Measurements from ENCODE around the gene ANKRD63. TPM values are rescaled to one million over a fixed set of nuclear protein-coding genes. Genes with fewer than 3 reads are reported as not detected.

Gene ANKRD63
- total RNA-seq, 1 experiment from 2014 or later: 0.72 TPM

DNA sequence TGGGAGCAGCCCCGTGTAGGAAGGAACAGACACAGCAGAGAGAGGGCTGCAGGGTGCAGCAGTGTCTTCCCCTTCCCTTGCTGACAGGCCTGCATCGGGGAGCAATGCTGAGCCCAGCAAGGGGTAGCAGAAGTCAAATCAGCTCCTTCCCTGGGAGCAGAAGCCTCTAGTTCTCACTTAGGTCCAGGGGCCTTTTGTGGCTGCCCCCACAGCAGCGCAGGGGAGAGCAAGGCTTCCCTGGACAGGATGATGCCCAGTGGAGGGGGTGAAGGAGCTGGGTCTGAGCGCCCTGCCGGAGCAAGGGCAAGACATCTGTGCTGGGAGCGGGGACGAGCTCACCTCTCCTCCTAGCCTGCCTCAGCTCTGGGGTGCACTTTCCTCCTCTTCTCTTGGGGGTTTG lies 24.0 kb upstream of the ANKRD63 start:
- intact Hi-C loops (cut with micrococcal nuclease; ENCODE audit: unreplicated experiment) (no loop called here), in situ Hi-C loops (cut with HindIII; ENCODE audit: low pct_unique_long_range_greater_than_20kb, low sequenced_read_pairs) (no loop called here)
- ATAC-seq (no peak), DNase-seq (ENCODE audit: low read depth, low spot score) (no peak)
- Histone ChIP-seq H3K9me3 (ENCODE audit: control insufficient read depth, insufficient read depth, low read depth, low read length) (no peaks in the 10 kb centered on the region), H3K27me3 (ENCODE audit: control insufficient read depth, insufficient read depth, low read length) (no peaks in the 10 kb centered on the region), H3K36me3 (ENCODE audit: control insufficient read depth, insufficient read depth, low read length) (no peaks in the 10 kb centered on the region), H3K27ac (ENCODE audit: low read length) (no peak overlapping the region), H3K4me3 (ENCODE audit: low read depth in 2 of 2, low read length in 2 of 2) (no peak overlapping the region), H3K4me1 (ENCODE audit: control insufficient read depth, insufficient read depth, low read length) (peaks cover 5% of the 10 kb centered on the region)
- POLR2A ChIA-PET: no interaction called here
- BruUV-seq (replicated peaks): no TSS peak
- no peak for TF ChIP-seq TCF7L2 (IDR thresholded peaks at IDR 0.05; ENCODE audit: low read depth, low read length)
- CTCF ChIA-PET: interaction anchor here (1.5 kb wide), 1 partner anchor 90 kb away, joined by 4 read pairs; no protein-coding TSS in a partner anchor

DNA sequence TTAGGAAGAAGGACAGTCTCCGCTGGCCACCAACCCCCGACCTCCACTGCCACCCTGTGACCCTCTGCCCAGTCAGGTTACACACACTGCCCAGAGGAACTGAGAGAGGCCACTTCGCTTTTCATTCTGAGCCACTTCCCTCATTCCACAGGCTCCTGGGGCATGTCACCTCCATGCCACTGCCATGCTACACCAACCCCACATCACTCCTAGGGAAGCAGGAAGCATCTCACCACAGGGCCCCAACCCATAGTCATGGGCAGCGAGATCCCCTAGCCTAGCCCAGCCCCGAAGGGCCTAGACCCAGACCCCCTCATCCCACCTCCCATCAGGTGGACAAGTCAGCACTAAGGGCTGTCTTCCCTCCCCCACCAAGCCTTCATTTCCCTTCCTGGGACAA lies 23.5 kb upstream of the ANKRD63 start:
- BruUV-seq (replicated peaks): no TSS peak
- peaks cover 5% of the 10 kb centered on the region for H3K4me1 ChIP-seq (ENCODE audit: control insufficient read depth, insufficient read depth, low read length)
- ChIA-PET CTCF (no interaction called here), POLR2A (no interaction called here)
- intact Hi-C loops (cut with micrococcal nuclease; ENCODE audit: unreplicated experiment) (no loop called here), in situ Hi-C loops (cut with HindIII; ENCODE audit: low pct_unique_long_range_greater_than_20kb, low sequenced_read_pairs) (no loop called here)
- H3K4me3 ChIP-seq (ENCODE audit: low read depth in 2 of 2, low read length in 2 of 2): no peak overlapping the region
- no peaks in the 10 kb centered on the region for H3K27me3 ChIP-seq (ENCODE audit: control insufficient read depth, insufficient read depth, low read length)
- no peaks in the 10 kb centered on the region for H3K9me3 ChIP-seq (ENCODE audit: control insufficient read depth, insufficient read depth, low read depth, low read length)
- TF ChIP-seq TCF7L2 (IDR thresholded peaks at IDR 0.05; ENCODE audit: low read depth, low read length) (no peak), POLR2AphosphoS5 (IDR thresholded peaks at IDR 0.05; ENCODE audit: low read depth, low read length) (no peak), SIN3A (IDR thresholded peaks at IDR 0.05; ENCODE audit: borderline replicate concordance, insufficient read depth, low read depth, low read length) (no peak)
- TF ChIP-seq, protein P1, sequence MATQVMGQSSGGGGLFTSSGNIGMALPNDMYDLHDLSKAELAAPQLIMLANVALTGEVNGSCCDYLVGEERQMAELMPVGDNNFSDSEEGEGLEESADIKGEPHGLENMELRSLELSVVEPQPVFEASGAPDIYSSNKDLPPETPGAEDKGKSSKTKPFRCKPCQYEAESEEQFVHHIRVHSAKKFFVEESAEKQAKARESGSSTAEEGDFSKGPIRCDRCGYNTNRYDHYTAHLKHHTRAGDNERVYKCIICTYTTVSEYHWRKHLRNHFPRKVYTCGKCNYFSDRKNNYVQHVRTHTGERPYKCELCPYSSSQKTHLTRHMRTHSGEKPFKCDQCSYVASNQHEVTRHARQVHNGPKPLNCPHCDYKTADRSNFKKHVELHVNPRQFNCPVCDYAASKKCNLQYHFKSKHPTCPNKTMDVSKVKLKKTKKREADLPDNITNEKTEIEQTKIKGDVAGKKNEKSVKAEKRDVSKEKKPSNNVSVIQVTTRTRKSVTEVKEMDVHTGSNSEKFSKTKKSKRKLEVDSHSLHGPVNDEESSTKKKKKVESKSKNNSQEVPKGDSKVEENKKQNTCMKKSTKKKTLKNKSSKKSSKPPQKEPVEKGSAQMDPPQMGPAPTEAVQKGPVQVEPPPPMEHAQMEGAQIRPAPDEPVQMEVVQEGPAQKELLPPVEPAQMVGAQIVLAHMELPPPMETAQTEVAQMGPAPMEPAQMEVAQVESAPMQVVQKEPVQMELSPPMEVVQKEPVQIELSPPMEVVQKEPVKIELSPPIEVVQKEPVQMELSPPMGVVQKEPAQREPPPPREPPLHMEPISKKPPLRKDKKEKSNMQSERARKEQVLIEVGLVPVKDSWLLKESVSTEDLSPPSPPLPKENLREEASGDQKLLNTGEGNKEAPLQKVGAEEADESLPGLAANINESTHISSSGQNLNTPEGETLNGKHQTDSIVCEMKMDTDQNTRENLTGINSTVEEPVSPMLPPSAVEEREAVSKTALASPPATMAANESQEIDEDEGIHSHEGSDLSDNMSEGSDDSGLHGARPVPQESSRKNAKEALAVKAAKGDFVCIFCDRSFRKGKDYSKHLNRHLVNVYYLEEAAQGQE (IDR thresholded peaks at IDR 0.05; ENCODE audit: insufficient read depth in 1 of 2, low read depth in 2 of 2, low read length in 1 of 2): no peak
- TF ChIP-seq, protein P2, sequence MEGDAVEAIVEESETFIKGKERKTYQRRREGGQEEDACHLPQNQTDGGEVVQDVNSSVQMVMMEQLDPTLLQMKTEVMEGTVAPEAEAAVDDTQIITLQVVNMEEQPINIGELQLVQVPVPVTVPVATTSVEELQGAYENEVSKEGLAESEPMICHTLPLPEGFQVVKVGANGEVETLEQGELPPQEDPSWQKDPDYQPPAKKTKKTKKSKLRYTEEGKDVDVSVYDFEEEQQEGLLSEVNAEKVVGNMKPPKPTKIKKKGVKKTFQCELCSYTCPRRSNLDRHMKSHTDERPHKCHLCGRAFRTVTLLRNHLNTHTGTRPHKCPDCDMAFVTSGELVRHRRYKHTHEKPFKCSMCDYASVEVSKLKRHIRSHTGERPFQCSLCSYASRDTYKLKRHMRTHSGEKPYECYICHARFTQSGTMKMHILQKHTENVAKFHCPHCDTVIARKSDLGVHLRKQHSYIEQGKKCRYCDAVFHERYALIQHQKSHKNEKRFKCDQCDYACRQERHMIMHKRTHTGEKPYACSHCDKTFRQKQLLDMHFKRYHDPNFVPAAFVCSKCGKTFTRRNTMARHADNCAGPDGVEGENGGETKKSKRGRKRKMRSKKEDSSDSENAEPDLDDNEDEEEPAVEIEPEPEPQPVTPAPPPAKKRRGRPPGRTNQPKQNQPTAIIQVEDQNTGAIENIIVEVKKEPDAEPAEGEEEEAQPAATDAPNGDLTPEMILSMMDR (IDR thresholded peaks at IDR 0.05): no peak
- no peak for ATAC-seq
- DNase-seq (ENCODE audit: low read depth, low spot score): no peak
- no peak overlapping the region for H3K27ac ChIP-seq (ENCODE audit: low read length)
- no peaks in the 10 kb centered on the region for H3K36me3 ChIP-seq (ENCODE audit: control insufficient read depth, insufficient read depth, low read length)

DNA sequence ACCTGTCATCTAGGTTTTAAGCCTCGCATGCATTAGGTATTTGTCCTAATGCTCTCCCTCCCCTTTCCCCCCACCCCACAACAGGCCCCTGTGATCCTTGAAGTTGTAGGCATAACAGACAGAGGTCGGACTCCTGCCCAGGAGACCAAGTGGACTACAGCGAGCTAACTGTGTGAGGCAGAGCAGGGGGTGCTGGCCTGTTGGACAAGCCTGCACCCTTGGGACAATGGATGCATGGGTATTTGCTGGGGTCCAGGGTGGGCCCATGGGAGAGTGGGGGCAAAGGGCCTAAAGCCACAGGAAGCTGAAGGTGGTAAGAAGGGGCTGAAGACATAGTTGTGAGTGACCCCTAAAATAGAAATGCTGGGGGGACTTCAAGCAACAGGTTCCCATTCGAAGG lies 22.4 kb upstream of the ANKRD63 start:
- H3K27ac ChIP-seq (ENCODE audit: low read length): no peak overlapping the region
- ChIA-PET CTCF (interaction anchor here (0.7 kb wide), 1 partner anchor 374 kb away, joined by 3 read pairs; no protein-coding TSS in a partner anchor), POLR2A (no interaction called here)
- H3K27me3 ChIP-seq (ENCODE audit: control insufficient read depth, insufficient read depth, low read length): no peaks in the 10 kb centered on the region
- DNase-seq (ENCODE audit: low read depth, low spot score): no peak
- intact Hi-C loops (cut with micrococcal nuclease; ENCODE audit: unreplicated experiment) (no loop called here), in situ Hi-C loops (cut with HindIII; ENCODE audit: low pct_unique_long_range_greater_than_20kb, low sequenced_read_pairs) (no loop called here)
- no TSS peak for BruUV-seq (replicated peaks)
- no peak overlapping the region for H3K4me3 ChIP-seq (ENCODE audit: low read depth in 2 of 2, low read length in 2 of 2)
- H3K4me1 ChIP-seq (ENCODE audit: control insufficient read depth, insufficient read depth, low read length): peaks cover 5% of the 10 kb centered on the region
- TF ChIP-seq, protein P1 (IDR thresholded peaks at IDR 0.05; ENCODE audit: insufficient read depth in 1 of 2, low read depth in 2 of 2, low read length in 1 of 2): no peak
- no peak for TF ChIP-seq POLR2AphosphoS5 (IDR thresholded peaks at IDR 0.05; ENCODE audit: low read depth, low read length)
- TF ChIP-seq TCF7L2 (IDR thresholded peaks at IDR 0.05; ENCODE audit: low read depth, low read length): no peak
- TF ChIP-seq, protein P2 (IDR thresholded peaks at IDR 0.05): no peak
- TF ChIP-seq SIN3A (IDR thresholded peaks at IDR 0.05; ENCODE audit: borderline replicate concordance, insufficient read depth, low read depth, low read length): no peak
- no peak for ATAC-seq
- no peaks in the 10 kb centered on the region for H3K36me3 ChIP-seq (ENCODE audit: control insufficient read depth, insufficient read depth, low read length)
- H3K9me3 ChIP-seq (ENCODE audit: control insufficient read depth, insufficient read depth, low read depth, low read length): peaks cover 5% of the 10 kb centered on the region; the same call in 1 of the 2 replicates
